Activated CD4-positive, alpha-beta T cell treated with anti-CD3 and anti-CD28 coated beads for 1 hour (primary cell): ENCODE data around the gene HOXA7.

Experiments used
- DNase-seq: peaks from one replicate; pipeline ENCODE4 v3.0.0-alpha.2; 2020

HOXA7 gene

DNA sequence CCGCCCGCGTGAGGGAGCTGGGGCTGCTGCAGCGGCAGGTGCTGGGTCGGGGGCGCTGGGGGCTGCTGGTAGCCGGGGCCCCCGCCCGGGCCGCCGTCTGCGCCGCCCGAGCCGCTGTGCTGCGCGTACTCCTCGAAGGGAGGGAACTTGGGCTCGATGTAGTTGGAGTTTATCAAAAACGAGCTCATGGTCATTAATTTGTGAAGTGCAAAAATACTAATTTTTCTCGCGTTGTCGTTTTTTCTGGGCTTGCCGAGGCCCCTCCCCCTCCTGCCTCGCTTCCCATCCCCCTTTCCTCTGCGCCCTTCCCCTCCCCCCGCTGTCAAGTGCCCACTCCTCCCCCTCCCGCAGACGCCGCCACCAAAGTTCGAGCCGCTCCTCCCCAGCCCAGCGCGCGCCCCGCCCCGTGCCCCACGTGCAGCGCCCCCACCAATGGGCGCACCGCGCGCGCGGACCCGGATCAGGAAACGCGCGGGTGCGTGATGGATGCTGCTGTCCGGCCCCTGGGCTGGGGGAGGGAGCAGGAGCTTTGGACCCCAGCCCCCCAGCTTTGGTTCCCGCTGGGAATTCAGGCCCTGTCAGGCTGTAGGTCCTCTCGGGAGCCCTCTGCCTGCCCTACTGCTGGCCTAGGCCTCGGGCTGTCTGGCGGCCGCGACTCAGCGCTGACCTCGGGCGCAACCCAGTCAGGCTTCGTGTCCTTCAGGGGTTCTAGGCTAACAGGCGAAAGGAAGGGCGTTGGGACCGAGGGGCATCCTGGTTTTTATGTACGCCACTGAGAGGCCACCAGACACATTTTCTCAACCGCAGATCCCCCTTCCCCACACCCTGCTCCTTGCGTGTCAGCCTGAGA lies 25.7 kb downstream of the HOXA7 start, which contains the start of gene HOXA4:
Gene HOXA4 (minus strand): TSS at position 218 of the 850 bp plus-strand sequence. CDS start 24 bp downstream, at position 194.
- DNase-seq, result peak; percentile 57

DNA sequence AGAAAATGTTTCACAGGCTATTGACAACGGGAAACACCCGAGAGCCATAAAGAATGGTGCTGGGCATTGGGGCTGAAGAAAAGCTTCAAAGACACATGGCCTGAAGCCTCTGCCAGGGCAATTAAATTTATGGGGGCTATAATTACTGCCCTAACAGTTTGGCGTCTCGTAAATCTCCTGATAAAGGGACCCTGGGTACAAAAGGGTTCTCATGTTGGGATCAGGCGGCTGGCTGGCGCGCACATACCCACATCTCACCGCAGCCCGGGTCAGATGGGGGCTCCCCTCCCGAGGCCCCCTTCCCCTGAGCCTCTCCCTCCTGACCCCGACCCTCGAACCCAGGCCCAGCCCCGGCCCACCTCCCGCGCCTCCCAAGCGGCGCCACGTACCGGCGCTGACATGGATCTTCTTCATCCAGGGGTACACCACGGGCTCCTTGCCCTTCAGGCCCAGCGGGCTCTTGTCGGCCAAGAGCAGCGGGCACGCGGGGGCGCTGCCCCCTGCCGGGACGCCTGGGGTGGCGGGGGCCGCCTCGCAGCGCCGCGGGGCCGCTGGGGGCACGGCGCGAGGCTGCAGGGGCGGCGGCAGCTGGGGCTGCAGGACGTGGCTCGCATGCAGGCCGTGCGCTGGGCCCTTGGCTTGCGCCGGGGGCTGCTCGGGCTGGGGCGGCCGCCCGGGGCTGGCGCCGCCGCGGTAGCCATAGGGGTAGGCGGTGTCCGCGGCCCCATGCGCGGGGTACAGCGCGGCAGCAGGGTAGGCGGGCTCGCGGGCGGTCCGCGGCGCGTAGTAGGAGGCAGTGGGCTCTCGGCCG lies 26.5 kb downstream of the HOXA7 start:
- no peak for DNase-seq

DNA sequence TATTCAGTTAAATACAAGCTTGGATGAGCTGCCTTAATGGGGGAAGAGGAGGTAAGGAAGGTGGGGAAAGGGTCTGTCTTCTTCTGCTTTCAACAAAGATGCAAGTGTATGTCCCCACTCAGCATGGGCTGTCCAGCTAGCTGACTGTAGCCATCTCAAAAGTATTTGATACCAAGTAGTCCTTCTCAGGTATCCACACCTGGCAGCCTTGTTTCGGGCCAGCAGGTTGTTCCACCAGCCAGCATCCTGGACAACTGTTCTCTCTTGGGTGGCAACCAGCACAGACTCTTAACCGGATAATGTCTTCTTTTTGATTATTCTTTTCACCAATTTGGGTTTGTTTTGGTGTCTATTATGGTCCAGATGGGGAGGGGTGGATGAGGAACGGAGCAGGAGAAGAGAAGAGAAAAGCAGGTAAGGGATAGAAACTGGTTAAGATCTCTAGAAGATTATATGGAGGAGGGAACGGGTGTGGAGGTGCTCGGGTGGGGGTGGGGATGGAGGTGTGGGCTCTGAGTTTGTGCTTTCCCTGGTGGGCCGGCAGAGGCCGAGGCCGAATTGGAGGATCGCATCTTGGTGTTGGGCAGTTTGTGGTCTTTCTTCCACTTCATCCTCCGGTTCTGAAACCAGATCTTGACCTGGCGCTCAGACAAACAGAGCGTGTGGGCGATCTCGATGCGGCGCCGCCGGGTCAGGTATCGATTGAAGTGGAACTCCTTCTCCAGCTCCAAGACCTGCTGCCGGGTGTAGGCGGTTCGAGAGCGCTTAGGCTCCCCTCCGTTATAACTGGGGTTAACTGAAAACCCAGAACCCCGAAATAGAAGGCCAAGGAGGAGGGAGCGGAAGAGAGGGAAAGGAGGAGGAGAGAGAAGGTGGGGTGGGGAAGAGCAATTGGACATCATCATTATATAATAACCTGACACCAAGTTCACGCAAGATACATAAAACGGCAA lies 27.4 kb downstream of the HOXA7 start:
- no peak for DNase-seq

DNA sequence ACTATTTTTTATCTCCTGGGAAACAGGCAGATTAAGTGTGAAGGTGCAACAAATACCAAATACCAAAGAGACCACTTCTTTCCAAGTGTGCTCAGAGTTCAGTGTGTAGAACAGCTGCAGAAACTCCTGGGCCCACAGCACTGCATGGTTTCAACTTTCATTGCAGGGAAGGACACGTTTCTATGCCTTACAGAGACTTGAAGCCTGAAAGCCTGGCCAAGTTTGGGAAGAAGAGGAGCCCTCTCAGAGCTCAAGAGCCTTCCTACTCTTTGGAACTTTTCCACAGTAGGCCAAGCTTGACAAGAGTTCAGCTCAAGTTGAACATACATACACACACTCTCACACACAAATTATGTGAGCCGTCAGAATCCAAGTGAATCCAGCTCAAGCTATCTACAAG lies 28.4 kb downstream of the HOXA7 start:
- DNase-seq, result no peak

DNA sequence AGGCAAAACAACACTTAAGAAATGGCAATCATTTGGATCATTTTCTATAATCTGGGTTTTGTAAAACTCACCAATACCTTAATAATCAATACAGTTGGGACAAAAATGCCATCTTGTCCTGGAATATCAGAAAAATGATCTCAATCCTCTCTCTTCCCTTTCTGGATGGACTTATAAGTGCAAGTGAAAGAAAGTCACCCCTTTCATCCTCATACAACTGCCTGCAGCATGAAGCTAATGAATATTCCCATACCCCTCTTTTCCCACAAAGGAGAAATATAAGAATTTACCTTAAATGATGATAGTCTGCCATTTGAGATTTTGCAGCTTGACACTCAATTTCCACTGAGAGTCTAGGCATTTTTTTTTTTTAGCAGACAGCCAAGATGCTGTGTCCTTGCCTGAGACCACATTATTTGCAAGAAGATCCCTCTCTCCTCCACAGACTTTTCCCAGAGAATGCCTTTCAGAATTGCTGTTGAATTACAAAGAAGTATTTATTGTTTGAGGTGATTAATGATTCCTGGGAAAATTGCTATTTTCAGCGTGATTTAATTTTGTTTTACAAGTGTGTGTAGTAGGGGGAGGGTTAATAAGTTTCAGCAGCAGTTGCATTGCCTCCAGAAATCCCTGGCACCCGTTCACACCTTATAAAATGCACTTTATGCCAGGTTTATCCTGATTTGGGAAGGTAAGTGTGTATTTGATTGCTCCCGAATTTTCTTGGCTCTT lies 29.7 kb downstream of the HOXA7 start:
- no peak for DNase-seq

DNA sequence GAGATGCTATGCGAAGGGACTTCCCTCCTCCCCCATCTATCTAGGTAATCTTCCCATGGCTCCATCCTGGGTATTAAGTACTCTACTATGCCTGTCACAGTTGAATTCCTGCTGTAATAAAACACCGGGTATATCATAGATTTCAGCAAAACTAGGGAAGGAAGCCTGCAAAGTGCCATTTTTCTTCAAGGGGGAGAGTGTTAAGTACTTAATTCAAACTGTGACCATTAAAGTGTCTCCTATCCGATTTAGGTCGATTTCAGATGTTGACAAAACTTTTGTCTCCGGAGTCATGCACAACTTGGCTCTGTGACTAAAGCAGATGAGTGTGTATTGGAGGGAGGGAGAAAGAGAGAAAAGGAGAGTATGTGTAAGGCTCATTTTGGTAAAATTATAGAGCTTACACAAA lies 30.5 kb downstream of the HOXA7 start:
- DNase-seq, result no peak

DNA sequence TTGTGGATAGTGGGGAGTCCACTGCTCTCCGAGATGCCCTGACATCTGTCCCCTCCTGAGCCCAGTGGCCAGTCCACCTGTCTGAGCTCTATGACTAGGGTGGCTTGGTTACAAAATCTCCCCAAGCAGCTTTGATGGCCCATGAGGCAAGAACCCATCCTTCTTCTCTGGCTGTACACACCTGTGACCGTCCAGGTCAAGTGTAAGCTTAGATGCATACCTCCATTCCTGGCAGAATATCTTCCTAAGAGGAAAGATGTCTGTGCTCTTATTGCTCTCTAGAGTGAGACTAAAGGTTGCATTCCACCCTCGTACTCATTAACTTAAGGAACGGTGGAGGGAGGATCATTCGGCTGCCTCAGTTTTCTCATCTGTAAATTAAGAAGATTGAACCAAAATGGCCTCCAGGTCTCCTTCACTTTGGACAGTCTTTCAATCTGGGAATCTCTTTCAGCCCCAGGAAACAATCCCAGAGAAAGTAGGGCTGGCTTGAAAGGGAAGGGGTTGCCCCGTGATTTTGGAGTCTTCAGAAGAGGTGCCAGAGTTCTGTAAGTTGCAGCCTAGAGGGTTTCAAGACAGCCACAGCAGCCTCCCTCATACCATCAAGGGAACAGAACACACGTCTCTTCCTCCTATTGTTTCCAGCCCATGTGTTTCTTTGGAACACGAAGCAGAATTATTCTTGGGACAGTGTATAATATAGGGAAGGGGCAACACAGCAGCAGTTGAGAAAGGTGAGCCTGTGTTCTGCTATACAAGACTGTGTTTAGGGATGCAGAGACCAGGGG lies 31.4 kb downstream of the HOXA7 start:
- DNase-seq, result no peak

DNA sequence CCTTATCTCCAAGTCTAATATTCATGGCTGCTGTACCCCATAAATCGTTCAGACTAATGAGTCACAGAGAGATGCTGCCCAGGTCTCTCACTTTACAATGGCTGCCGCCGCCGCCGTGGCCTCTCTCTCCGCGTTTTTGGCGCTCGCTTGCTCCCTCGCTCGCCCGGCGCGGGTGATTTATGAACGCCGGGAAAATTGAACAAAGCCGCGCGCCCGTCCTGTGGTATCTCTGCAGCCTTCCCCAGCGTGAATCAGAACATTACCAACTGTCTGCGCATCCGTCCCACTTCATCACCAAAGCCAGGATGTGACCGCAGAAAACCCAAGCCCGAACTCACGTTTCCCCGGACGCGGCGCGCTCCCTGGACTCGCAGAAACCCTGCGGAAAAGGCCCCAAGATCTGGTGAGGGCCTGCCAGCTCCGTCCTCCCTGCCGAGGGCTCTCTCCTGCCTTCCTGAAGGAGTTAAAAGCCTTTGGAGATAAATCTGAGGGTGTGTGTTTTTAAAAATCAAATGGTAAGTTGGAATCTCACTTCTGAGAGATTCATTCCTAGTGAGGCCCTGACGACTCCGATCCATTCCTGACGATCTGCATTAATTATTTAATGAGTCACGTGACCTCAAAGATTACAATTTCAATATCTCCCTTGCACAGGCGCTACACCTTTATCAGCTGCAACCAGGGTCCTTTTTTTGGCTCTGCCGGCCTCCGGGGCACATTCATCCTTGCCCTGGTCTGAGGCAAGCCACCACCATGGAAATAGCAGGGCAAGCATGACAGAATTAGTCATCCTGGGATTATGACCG lies 32.2 kb downstream of the HOXA7 start:
- DNase-seq, result no peak

DNA sequence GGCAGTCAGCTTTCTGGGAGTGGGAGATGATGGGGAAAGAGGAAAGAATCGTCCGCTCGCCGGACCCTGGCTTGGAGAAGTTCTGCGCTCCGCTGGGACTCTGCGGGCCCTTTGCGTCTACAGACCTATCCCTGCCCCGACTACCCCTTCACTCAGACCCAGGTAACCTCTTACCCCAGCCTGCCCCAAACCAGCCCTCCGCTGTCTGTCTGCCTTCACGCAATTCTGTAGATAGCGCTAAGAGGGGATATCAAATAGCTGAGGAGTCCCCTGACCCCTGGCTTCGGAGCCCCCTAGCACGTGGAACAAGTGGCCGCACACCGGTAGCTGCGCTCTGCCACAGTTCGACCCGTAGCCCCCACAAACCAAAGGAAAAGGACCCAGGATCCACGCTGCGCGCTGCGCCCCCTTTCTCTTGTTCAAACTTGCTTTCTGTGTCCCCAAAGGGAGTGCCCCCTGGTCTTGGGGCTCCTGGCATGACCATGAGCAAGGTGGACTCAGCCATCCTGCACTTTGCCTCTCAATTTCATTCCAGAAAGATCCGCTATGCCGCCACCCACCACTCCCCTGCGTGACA lies 32.9 kb downstream of the HOXA7 start:
- no peak for DNase-seq

DNA sequence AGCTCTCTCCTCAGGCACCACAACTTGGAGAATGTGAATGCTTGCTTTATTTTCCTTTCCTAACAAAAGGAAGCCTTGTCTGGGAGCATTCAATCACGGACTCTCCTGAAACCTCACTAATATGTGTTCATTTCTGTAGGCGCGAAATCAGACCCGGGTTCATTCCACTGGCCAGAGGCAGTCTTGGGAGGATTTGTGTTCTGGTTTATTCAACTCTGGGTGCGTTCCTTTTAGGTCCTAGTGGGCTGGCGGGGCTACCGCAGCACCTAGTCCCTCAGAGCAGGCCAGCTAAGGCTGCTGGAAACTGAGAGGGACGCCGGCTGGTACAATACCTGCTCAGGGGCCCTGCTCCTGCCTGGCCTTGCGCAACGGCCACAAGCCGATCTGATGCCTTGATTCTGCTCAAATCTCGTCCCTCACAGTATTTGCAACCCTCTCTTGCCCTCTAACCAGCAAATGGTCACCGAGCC lies 33.4 kb downstream of the HOXA7 start:
- no peak for DNase-seq

DNA sequence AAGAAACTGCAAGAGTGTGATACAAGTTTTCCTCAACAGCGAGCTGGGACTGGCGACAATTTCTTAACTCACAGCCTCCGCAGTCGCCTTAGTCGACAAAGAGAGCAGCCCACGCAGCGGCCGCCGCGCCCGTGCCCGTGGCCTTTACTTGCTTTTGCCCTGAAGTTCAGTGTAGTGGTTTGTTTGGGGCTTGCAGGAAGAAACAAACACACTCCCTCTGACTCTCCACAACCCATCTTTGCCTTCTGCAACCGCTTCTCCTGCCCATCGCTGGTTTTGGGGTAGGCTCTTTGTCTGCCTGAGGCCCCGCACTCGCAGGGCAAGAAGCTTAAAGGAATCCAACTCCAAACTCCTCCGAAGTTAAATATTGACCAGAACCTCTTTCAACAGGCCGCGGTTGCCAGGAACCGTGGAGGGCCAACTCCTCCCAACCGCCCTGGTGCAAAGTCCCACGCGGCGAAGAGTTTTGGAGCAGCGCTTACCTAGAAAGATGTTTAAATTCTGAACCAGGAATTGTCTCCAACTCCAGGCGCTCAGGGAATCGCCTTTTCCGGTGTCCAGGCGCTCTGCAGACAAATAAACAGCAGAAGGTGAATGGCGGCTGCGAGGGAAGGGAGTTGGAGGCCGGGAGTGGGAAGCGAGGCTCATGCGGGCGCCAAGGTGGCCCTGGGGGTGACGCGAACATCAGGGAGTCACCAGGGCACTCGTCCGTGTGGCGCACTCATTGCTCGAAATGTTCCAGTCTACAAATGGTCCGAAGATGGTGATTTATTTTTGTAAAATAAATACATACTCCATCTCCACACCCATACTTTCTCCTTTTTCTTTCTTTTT lies 34.2 kb downstream of the HOXA7 start:
- no peak for DNase-seq

DNA sequence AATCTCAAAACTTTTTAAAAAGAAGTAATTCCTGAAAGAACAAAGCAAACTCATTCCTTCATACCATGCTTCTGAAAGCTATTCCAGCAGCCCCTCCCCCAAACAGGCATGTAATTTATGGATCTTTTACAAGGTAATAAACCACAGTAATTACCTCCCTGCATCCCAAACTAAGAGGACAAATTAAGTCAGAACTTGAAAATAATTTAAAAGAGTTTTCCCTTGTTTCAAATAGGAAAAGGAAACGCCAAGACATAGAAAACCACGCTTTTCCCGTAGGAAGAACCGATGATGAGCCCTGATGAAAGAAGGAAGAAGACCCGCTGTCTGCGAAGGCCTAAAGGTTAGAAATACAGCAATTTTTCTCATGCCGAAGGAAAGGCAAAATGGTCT lies 34.8 kb downstream of the HOXA7 start:
- DNase-seq, result no peak

DNA sequence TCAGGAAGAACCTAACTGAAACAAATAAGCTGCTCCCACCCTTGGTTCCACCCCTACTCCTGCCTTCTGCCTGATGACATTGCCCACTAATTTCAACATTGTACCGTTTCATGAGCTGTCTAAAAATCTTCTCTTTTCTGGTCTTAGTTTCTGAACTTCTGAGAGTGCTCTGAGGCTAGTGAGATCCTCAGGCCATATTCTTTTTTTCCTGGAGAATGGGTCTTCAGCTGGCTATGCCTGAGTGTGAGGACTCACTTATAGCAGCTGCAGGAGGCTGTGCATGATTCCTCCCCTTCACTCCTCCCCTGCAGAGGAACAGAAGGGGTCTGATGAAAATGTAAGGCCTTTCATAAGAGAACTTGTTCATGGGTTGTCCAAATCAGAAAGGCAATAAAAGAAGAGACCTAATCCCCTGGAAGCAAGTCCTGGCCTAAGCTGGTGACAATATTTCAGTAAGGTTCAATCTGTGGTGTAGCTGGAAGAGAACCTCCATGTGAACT lies 37.0 kb downstream of the HOXA7 start:
- no peak for DNase-seq

DNA sequence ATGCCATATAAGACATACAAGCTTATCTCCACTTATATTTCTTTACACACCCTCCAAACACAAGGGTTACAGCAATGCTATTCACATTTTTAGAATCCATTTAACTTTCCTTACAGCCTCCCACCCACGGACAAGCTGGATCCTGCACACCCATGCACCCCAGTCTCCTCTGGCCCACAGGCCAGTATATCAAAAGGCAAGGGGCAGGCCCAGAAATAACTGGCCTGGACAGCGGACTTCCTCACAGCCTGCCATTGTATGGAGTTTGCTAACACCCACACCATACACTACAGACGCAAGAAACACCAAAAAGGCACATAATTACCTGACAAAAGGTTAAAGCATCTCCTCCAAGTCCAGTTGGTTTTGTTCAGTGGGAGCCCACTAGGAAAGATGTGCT lies 37.9 kb downstream of the HOXA7 start:
- no peak for DNase-seq

DNA sequence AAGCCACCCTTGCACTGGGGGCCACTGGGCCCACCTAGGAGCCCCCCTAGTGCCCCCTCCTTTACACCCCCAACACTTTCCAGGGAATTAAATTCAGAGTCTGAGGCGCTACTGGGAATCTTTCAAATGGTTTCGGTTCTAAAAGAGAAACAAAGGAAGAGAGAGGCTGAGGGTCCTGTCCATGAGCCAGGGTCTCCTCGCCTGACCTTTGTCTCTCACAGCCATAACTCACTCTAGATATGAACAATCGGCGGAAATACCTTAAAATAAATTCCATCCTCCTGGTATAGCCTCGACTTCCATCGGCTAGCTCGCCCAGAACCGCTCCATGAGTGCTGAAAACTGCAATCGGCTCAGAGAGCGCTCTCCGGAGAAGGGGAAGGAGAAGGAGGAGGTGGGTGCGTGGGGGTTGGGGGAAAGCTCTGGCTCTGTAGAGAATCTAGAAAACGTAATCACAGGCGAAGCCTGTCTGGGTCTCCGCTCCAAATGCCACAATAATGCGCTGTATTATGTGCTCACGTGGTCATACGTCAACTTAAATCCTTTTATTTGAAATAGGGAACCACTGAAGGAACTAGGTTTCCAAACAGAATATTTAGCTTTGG lies 38.5 kb downstream of the HOXA7 start:
- no peak for DNase-seq

DNA sequence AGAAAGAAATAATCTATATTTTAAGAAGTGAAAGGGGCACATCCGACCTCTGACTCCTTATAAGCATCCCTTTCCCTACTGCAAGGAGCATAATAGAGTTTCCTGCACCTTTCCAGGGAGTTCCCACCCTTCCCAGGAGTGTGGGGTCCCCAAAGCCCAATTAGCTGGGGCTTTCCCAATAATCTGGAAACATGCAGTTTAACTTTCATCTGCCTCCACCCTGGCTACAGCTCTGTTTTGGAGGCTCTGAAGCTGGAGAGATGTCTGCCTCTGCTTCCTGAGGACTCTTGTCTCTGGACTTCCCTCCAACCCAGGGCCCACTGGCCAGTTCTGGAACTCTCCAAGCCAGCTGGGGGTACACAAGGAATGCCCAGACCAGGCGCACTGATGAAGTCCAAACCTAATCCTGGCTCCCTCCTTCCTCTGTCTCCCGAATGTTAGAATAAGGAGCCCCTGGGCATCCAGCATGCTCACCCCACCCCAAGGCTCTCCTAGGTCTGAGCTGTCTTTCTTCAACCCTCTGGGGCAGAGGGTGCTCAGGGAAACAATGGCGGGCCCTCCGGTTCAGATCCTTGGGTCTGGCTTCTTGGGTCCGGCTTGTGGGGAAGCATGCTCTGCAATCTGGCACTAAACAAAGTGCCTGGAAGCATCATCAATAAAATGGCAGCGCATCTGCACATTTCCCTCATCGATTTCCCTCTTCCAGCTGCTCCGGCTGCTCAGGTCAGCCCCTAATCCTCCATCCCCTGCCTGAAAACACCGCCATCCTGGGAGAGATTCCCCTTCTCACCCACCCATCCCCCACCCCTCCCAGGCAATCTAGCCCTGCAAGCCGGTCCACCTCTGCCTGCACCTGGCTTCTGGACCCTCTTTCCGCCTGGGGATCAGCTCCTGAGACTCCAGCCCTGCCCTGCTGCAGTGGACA lies 39.3 kb downstream of the HOXA7 start:
- DNase-seq, result no peak
